Stimulated activated CD4-positive, alpha-beta T cell treated with anti-CD3 and anti-CD28 coated beads, Interleukin-12 subunit alpha, Interleukin-12 subunit beta, amount 100 ng/mL, for 48 hours (primary cell): ENCODE results near the gene KLHL41.

Source experiments
- DNase-seq, 3 donors: peaks; one replicate each; pipeline ENCODE4 v3.0.0-alpha.2; 2020; ENCODE audit warnings: low read depth in 2 of 3, low spot score in 1 of 3

The KLHL41 gene

GRCh38 chr2:169509298-169509885 lies at the start of gene KLHL41:
TSS of gene KLHL41 (plus strand) at chr2:169509702. CDS start at chr2:169509779, 77 bp downstream.
- DNase-seq, result no peak

- DNase-seq, result no peak
These were observed 48.4 kb upstream of the KLHL41 start for GRCh38 chr2:169461143-169461542.

GRCh38 chr2:169462896-169463695 lies 46.4 kb upstream of the KLHL41 start:
- no peak for DNase-seq

- DNase-seq, result no peak
These were observed 45.0 kb upstream of the KLHL41 start for GRCh38 chr2:169464466-169464865.

- DNase-seq, result no peak
These were observed 44.6 kb upstream of the KLHL41 start for GRCh38 chr2:169464882-169465281.

- DNase-seq, result no peak
These were observed 40.7 kb upstream of the KLHL41 start for GRCh38 chr2:169468841-169469240.

GRCh38 chr2:169469952-169470572 lies 39.4 kb upstream of the KLHL41 start:
- no peak for DNase-seq

GRCh38 chr2:169472249-169472648 lies 37.3 kb upstream of the KLHL41 start:
- no peak for DNase-seq

- no peak for DNase-seq
These were observed 33.0 kb upstream of the KLHL41 start for GRCh38 chr2:169476459-169476858.

GRCh38 chr2:169478339-169478738 lies 31.2 kb upstream of the KLHL41 start:
- DNase-seq, result no peak

GRCh38 chr2:169478745-169479256 lies 30.7 kb upstream of the KLHL41 start:
- DNase-seq, result no peak

- peak; percentile 62 to 74 (median 66) for DNase-seq
These were observed 30.0 kb upstream of the KLHL41 start, which contains the start of gene BBS5 for GRCh38 chr2:169479257-169480078. TSS of gene BBS5 (plus strand) at chr2:169479494. CDS start at chr2:169479554, 60 bp downstream.

- DNase-seq, result no peak
These were observed 29.4 kb upstream of the KLHL41 start for GRCh38 chr2:169480079-169480465.

- no peak for DNase-seq
These were observed 23.8 kb upstream of the KLHL41 start for GRCh38 chr2:169485650-169486138.

GRCh38 chr2:169486487-169486886 lies 23.0 kb upstream of the KLHL41 start:
- no peak for DNase-seq

- no peak for DNase-seq
These were observed 18.7 kb upstream of the KLHL41 start for GRCh38 chr2:169490834-169491233.

GRCh38 chr2:169491378-169491777 lies 18.1 kb upstream of the KLHL41 start:
- DNase-seq, result no peak

- no peak for DNase-seq
These were observed 16.1 kb upstream of the KLHL41 start for GRCh38 chr2:169493360-169493759.

GRCh38 chr2:169495310-169495928 lies 14.1 kb upstream of the KLHL41 start:
- DNase-seq, result no peak

- DNase-seq, result no peak
These were observed 4.9 kb upstream of the KLHL41 start for GRCh38 chr2:169504651-169505050.
